GM13976 (cell line): ENCODE measurements around the gene OR7C1.
"Not testable (repeated sequence)": the region's sequence is repeated elsewhere in the genome, so short reads cannot be mapped to it uniquely, and the experiment has no call there.

Experiments
- DNase-seq: peaks from one replicate; pipeline ENCODE4 v3.0.0; 2012; ENCODE audit warnings: low spot score
- CTCF ChIP-seq: IDR thresholded peaks from 2 replicates; pipeline ENCODE4 v1.5.1; 2012; ENCODE audit warnings: borderline replicate concordance, mild to moderate bottlenecking; ENCODE audit not compliant: insufficient read depth; ENCODE audit errors: extremely low read depth, missing control alignments, control extremely low read depth
- in situ Hi-C: fragments of 300-500 bp; cut with MboI; formaldehyde crosslinking; loops from one replicate; pipeline ENCODE4 v1.12.0; 2022; ENCODE audit warnings: low sequenced_read_pairs, mixed read lengths, inconsistent platforms; ENCODE audit not compliant: unreplicated experiment

Gene OR7C1

DNA sequence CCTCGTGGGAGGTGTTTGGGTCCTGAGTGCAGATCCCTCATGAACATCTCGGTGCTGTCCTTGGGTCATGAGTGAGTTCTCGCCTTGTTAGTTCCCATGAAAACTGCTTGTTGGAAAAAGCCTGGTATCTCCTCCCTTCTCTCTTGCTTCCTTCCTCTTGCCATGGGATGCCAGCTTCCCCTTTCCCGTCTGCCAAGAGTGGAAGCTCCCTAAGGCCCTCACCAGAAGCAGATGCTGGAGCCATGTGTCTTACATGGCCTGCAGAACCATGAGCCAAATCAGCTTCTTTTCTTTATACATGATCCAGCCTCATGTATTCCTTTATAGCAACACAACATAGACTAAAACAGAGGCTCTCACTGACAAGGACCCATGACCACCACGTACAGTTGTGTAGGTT lies 64.8 kb downstream of the OR7C1 start:
- DNase-seq = no peak
- no peak for TF ChIP-seq CTCF
- in situ Hi-C loops = loop anchor here (10.0 kb wide), 1 partner anchor 195 kb away; the partner anchor contains the start of gene NDUFB7

DNA sequence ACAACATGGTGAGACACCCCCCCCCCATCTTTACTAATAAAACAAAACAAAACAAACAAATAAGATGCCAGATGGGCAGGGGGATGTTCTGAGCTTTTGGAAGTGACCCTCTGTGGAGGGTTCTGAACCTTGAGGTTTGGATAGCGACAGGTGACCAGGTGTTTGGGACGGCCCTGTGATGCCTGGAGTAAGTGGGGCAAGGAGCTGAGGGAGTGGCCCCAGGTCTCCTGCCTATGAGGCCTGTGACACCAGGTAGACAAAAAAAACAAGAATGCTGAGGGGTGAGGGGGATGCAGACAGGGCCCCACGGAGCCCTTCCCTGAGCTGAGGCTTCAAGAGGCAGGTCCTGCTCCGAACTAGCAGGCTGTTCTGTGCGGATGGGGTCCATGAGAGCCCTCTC lies 65.8 kb downstream of the OR7C1 start:
- TF ChIP-seq CTCF = no peak
- DNase-seq = no peak
- in situ Hi-C loops = no loop called here

DNA sequence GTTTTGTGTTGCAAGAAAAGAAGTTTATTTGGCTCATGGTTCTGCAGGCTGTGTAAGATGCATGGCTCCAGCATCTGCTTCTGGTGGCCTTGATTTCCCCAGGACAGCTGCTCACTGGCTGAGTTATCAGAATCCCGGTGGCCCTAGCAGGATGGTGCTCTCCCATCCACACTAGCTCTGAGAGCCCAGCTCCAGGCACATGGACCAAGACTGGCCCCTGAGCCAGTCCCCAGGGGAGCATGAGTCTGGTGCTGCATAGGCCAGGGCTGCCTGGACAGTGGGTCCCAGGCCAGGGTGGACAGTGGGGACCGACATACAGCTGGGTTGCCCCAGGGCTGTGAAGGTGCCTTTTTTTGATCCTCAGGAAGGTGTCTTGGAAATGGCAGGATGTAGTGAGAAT lies 67.0 kb downstream of the OR7C1 start:
- DNase-seq = no peak
- in situ Hi-C loops = no loop called here

DNA sequence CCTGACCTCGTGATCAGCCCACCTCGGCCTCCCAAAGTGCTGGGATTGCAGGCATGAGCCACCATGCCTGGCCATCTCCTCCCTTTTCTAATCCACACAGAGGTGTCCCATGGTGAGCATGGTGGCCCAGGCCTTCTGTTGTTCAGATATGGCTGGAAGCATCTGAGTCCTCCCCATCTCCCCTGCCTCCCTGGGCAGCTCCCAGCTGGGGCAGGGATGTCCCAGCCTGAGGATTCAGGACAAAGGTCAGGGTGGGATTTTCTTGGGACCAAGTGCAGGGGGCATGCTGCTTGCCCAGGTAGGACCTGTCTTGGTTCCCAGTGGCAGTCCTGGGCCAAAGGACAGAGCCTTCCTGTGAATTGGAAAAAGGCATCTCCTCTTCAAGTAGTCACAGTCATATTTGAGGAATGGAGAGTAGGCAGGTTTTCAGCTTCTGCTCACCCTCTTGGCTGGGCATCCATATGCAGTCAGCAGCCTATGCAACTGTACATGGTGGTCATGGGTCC lies 67.5 kb downstream of the OR7C1 start:
- in situ Hi-C loops = no loop called here
- no peak for TF ChIP-seq CTCF
- DNase-seq = no peak

More for the DNA sequence above, 67.0 kb downstream of the OR7C1 start:
- TF ChIP-seq CTCF = no peak

DNA sequence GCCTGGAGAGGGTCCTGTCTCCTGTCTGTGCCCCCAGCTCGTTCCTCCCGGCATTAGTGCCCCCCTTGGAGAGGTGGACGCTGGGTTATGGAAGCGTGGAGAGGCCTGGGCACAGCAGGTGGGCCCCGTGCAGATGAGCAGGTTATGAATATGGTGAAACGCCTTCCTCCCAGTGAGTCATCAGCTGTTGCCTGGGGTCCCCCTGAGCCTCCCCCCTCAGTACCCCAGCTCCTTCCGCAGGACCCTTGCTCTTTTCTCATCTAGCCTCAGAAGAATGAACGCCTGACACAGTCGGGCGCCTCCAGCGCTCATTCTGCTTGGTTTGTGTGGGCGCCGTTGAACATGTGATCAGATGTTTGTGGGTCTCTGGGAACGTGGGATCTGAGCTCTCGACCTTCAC lies 69.1 kb downstream of the OR7C1 start:
- in situ Hi-C loops, DNase-seq: not testable (repeated sequence)

DNA sequence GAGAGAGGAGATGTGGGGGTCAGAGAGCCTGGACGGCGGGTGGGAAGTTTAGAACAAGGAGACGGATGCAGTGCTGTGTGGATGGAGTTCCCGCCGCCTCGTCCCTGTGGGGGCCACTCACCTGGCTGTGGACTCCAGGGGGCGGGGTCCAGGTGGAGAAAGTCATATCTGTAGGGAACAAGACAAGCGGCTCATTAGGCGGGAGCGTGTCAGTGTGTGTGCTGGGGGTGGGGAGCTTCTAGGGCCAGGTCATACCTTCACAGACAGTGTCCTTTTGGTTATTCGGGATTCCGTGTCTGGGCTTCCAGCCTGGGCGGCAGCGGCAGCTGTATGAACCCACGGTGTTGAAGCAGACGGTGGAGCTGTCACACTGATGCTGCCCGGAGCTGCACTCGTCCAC lies 69.6 kb downstream of the OR7C1 start:
- DNase-seq, in situ Hi-C loops: not testable (repeated sequence)

- in situ Hi-C loops = no loop called here
Measured at GRCh38 chr19:14764401-14764800, 70.6 kb downstream of the OR7C1 start.

More at GRCh38 chr19:14764401-14764800, 70.6 kb downstream of the OR7C1 start:
- no peak for DNase-seq
- no peak for TF ChIP-seq CTCF
